Body of pancreas (tissue), 4 donors: ENCODE data around the gene ZNF486.
"Not testable (repeated sequence)": the region's sequence is repeated elsewhere in the genome, so short reads cannot be mapped to it uniquely, and the experiment has no call there.

ENCODE experiments used
- CTCF ChIP-seq, 7 experiments: fragments of 450-650 bp in 4 of 7; fragments of 200-600 bp in 3 of 7; sonication (generic) in 3 of 7; IDR thresholded peaks; one replicate each; pipeline ENCODE4 v1.5.1; 2016 to 2019; ENCODE audit warnings: antibody characterized with exemption in 7 of 7
- POLR2A ChIP-seq, 3 donors: fragments of 450-650 bp; IDR thresholded peaks; one replicate each; pipeline ENCODE4 v1.6.1; 2016; ENCODE audit warnings: antibody characterized with exemption in 3 of 3, mild to moderate bottlenecking in 2 of 3

- TF ChIP-seq CTCF, POLR2A (IDR thresholded peaks at IDR 0.05): not testable (repeated sequence)
Observed at GRCh38 chr19:20137714-20138113, 29.3 kb upstream of the ZNF486 start.
